Stomach (tissue), 9 donors: ENCODE measurements around the gene SERBP1. TPM values are rescaled to one million over a fixed set of nuclear protein-coding genes. Genes with fewer than 3 reads are reported as not detected.

Source experiments
- DNase-seq, 2 donors: peaks; one replicate each; pipeline versions ENCODE4 v3.0.0 to v3.0.0-alpha.2; 2013 to 2019
- H3K27ac ChIP-seq, 5 donors: fragments of 200-600 bp in 4 of 5; sonication (generic) in 4 of 5; one replicate each; pipeline ENCODE4 v1.5.1; 2013 to 2019; ENCODE audit warnings: mild to moderate bottlenecking in 1 of 5, moderate library complexity in 1 of 5
- H3K27me3 ChIP-seq, 3 donors: fragments of 200-600 bp; sonication (generic); one replicate each; pipeline ENCODE4 v1.5.1; 2017 to 2019; ENCODE audit warnings: mixed run types in 1 of 3
- H3K36me3 ChIP-seq, 4 donors: fragments of 200-600 bp; sonication (generic); 1 replicate in 3 of 4; 2 replicates in 1 of 4; pipeline ENCODE4 v1.5.1; 2016 to 2019
- H3K4me1 ChIP-seq, 4 donors: fragments of 200-600 bp; sonication (generic); one replicate each; pipeline ENCODE4 v1.5.1; 2016 to 2019
- H3K4me3 ChIP-seq, 4 donors: fragments of 200-600 bp; sonication (generic) in 3 of 4; one replicate each; pipeline ENCODE4 v1.5.1; 2016 to 2019; ENCODE audit warnings: mild to moderate bottlenecking in 1 of 4
- H3K9me3 ChIP-seq, 4 donors: fragments of 200-600 bp; sonication (generic); one replicate each; pipeline ENCODE4 v1.5.1; 2016 to 2019
- CTCF ChIP-seq, 7 experiments: fragments of 450-650 bp in 4 of 7; fragments of 200-600 bp in 3 of 7; sonication (generic) in 3 of 7; IDR thresholded peaks; one replicate each; pipeline ENCODE4 v1.5.1; 2016 to 2019; ENCODE audit warnings: antibody characterized with exemption in 7 of 7, control low read depth in 2 of 7, mild to moderate bottlenecking in 1 of 7
- EP300 ChIP-seq: sonication (generic); formaldehyde crosslinking; IDR thresholded peaks from one replicate; pipeline ENCODE4 v1.6.1; 2017; ENCODE audit warnings: antibody characterized with exemption
- POLR2A ChIP-seq, 4 donors: fragments of 450-650 bp; IDR thresholded peaks; one replicate each; pipeline ENCODE4 v1.6.1; 2016; ENCODE audit warnings: antibody characterized with exemption in 4 of 4, control low read depth in 2 of 4, mild to moderate bottlenecking in 1 of 4, moderate library complexity in 1 of 4
- POLR2AphosphoS5 ChIP-seq, 3 donors: sonication (generic); formaldehyde crosslinking; IDR thresholded peaks; one replicate each; pipeline ENCODE4 v1.6.1; 2016; ENCODE audit warnings: antibody characterized with exemption in 3 of 3
- WGBS, 5 donors: extraction: QIAGEN DNeasy Blood & Tissue Kit in 3 of 5; methylation state at CpG; one replicate each; pipeline versions ENCODE4 v1.1.5 to v1.1.7; 2013 to 2018; 5-methylcytosine and 5-hydroxymethylcytosine counted together
- intact Hi-C: fragments of 100-400 bp; cut with DNase I; formaldehyde crosslinking; loops from one replicate; pipeline ENCODE4 v1.15.1; 2023; ENCODE audit warnings: low total_unique reads
- polyA plus RNA-seq, 3 donors: library from polyadenylated mRNA; stranded (reverse); fragments of 200-250 nt; gene quantifications; one replicate each; pipeline ENCODE4 v1.2.3, GENCODE V29; 2013
- total RNA-seq, 5 donors: library from RNA; depleted of rRNA; stranded (reverse); fragments of >200 nt; gene quantifications; one replicate each; pipeline versions ENCODE4 v1.1.0 to v1.2.3, GENCODE V29; 2014 to 2016
- donor health status: healthy with polysubstance abuse.
- donor health status: Bipolar disorder and iron deficiency.
- donor health status: healthy.

SERBP1 gene
- total and polyA plus RNA-seq, 8 donors, result 66.1 to 240 (median 130) TPM

DNA sequence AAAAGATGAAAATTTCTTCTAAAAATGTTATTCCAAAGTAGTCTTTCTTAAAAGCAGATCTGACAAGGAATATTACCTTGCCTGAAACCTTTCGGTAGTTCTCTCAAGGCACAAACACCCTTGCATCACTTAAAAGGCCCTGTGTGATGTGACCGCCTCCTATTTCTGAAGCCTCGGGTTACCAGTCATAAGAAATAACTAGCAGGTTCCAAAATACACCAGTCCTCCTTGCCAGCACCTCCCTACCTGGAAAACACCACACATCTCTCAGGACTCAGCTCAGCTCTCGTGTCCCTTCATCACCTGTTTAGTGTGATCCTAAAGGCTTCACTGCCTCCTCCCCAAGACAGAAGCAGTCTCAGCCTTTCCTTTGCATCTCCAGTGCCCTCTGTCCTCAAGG lies 35.7 kb downstream of the SERBP1 start:
- no peak for TF ChIP-seq EP300
- no peak for TF ChIP-seq POLR2AphosphoS5 (IDR thresholded peaks at IDR 0.05)
- no peak for TF ChIP-seq CTCF (IDR thresholded peaks at IDR 0.05)
- TF ChIP-seq POLR2A (IDR thresholded peaks at IDR 0.05), result no peak
- intact Hi-C loops, result no loop called here
- DNase-seq, result no peak
- Histone ChIP-seq H3K4me3 (no peak overlapping the region), H3K9me3 (no peaks in the 10 kb centered on the region), H3K36me3 (peaks cover 0 to 11% (median 8%) of the 10 kb centered on the region in 4 donors), H3K4me1 (no peaks in the 10 kb centered on the region), H3K27ac (no peak overlapping the region), H3K27me3 (no peaks in the 10 kb centered on the region)
- 90 to 98% (median 96%) methylated on average over 4 of the region's 4 CpGs for WGBS, 5 donors

GRCh38 chr1:67393737-67394136 lies 36.5 kb downstream of the SERBP1 start:
- no peaks in the 10 kb centered on the region for H3K27me3 ChIP-seq
- H3K4me1 ChIP-seq, result no peaks in the 10 kb centered on the region
- H3K9me3 ChIP-seq, result no peaks in the 10 kb centered on the region
- DNase-seq, result no peak
- 62 to 84% (median 82%) methylated on average over 3 of the region's 3 CpGs for WGBS, 5 donors
- intact Hi-C loops, result no loop called here
- no peak overlapping the region for H3K4me3 ChIP-seq
- peaks cover 0 to 11% (median 8%) of the 10 kb centered on the region in 4 donors for H3K36me3 ChIP-seq
- TF ChIP-seq CTCF (IDR thresholded peaks at IDR 0.05), result no peak
- TF ChIP-seq EP300, result no peak
- no peak for TF ChIP-seq POLR2A (IDR thresholded peaks at IDR 0.05)
- no peak for TF ChIP-seq POLR2AphosphoS5 (IDR thresholded peaks at IDR 0.05)
- H3K27ac ChIP-seq, result no peak overlapping the region

DNA sequence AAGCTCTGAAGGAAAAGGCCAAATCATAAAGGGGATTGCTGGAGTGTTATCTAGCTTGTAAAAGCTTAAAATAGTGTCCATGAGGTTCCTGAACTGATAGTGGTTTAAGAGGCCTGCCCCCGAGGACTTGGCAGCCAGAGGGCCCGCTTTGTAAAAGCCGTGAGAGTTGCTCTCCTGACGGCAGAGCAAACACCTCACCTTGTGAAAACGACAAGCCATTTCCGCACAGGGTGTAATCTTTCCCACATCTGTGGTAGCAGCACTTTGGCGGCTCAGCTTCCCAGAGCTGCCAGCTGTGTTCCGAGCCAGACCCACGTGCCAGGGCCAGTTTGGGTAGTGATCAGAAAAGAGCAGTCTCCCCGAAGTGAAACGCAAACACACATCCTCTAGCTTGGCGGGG lies 37.0 kb downstream of the SERBP1 start:
- DNase-seq, result peak; percentile 64 to 69
- no peak for TF ChIP-seq CTCF (IDR thresholded peaks at IDR 0.05)
- no peak for TF ChIP-seq POLR2A (IDR thresholded peaks at IDR 0.05)
- peak in 1 of 3 donors; percentile 3 for TF ChIP-seq POLR2AphosphoS5 (IDR thresholded peaks at IDR 0.05)
- Histone ChIP-seq H3K4me3 (no peak overlapping the region), H3K27me3 (no peaks in the 10 kb centered on the region), H3K27ac (no peak overlapping the region), H3K4me1 (no peaks in the 10 kb centered on the region), H3K9me3 (no peaks in the 10 kb centered on the region), H3K36me3 (peaks cover 0 to 11% (median 8%) of the 10 kb centered on the region in 4 donors)
- intact Hi-C loops, result no loop called here
- 27 to 56% (median 38%) methylated on average over 12 of the region's 12 CpGs for WGBS, 5 donors

DNA sequence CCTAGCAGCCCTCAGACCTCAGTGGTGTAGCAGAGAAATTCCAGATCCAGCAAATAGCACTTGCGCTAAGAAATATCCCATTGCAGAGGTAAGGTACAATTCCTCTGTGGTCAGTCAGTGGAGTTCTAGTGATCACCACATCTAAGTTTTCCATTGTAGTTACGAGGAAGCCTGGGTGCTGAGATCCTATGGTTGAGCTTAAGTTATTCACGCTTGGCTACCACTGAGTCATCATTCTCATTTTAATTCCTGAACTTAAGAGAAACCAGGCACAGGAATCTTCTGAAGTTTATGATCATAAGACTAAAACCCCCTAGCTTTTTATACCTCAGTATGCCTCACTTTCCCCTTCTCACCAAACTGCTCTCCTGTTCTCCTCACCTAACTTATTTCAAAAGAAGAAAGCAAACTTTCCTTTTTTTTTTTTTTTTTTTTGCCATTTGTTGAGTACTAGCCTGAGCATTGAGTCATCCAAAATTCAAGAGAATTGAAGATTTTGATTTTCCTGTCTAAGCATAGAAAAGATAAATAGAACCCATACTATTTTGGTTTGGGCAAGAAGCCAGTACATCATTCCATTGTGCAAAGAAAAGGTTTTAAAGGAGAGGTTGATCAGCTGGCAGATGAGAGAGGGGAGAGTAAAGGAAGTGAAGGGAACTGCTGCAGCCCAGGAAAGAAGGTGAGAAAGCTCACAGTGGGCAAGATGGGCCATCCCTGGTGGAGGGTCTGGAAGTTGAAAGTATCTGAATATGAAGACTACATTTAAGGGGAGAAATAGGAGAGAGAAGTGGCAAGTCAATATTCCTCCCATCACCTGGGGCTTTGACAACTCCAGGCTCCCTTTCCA lies 39.9 kb downstream of the SERBP1 start:
- Histone ChIP-seq H3K27ac (no peak overlapping the region), H3K4me3 (no peak overlapping the region), H3K27me3 (no peaks in the 10 kb centered on the region), H3K9me3 (no peaks in the 10 kb centered on the region), H3K4me1 (no peaks in the 10 kb centered on the region), H3K36me3 (peaks cover 0 to 7% (median 3%) of the 10 kb centered on the region in 4 donors)
- 56 to 78% (median 71%) methylated on average over 3 of the region's 3 CpGs for WGBS, 5 donors
- intact Hi-C loops, result no loop called here
- DNase-seq, result no peak
- TF ChIP-seq POLR2A (IDR thresholded peaks at IDR 0.05), result no peak
- no peak for TF ChIP-seq CTCF (IDR thresholded peaks at IDR 0.05)
- no peak for TF ChIP-seq EP300
- TF ChIP-seq POLR2AphosphoS5 (IDR thresholded peaks at IDR 0.05), result no peak
